Measurements from ENCODE around the gene OPCML.

The OPCML gene

GRCh38 chr11:133408402-133408801, 123.9 kb downstream of the OPCML start:
- DNase-seq, result no peak

DNA sequence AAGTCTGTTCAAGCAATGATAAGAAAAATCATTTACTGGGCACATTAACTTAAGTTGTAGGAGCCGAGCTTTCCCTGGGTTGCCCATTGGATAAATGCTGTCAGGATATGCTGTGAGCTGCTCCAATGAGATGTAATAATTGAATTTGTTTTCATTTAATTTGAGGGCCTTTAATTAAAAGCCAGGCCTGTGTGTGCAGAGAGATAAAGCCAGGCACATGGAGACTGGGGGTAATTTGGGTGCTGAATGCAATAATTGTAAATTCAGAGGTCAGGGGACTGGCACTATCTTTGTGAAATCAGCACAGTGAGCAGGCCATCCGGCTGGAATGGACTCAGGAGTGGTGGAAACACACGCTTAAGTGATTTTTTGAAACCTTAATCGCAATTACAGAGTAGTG, 125.8 kb downstream of the OPCML start:
- DNase-seq, result no peak

DNA sequence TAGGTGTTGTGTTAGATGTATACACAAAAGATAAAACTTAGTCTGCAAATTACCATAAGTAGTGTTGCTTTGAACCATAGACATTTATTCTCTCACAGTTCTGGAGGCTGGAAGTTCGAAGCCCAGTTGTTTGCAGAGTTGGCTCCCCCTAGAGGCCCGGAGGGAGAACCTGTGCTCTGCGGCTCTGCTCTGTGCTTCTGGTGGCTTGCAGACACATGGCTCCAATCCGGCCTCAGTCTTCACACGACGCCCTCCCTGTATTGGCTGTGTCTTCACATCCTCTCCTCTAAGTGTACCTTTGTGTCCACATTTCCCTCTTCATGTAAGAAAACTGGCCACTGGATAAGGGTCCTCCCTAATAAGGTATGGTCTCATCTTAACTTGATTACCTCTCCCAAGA, 128.4 kb downstream of the OPCML start:
- DNase-seq, result peak in 1 of 2 donors; percentile 1

DNA sequence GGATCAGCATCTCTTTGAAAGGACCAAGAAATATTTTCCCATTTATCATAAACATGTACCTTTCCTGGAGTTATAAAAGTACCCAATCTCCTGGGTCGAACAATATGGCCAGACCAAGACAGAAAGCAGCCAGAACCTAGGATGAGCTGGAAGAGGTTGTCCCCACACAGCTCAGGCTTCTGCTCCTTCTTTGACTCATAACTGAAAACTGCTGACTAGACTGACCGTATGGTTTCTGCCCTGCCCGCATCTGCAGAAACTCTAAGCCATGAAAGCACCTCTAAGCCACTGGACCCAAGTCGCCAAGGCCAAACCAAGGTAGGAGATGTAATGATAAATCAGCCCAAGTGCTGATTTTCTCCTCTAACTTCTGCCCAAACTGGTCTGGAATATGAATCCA, 129.8 kb downstream of the OPCML start:
- no peak for DNase-seq

DNA sequence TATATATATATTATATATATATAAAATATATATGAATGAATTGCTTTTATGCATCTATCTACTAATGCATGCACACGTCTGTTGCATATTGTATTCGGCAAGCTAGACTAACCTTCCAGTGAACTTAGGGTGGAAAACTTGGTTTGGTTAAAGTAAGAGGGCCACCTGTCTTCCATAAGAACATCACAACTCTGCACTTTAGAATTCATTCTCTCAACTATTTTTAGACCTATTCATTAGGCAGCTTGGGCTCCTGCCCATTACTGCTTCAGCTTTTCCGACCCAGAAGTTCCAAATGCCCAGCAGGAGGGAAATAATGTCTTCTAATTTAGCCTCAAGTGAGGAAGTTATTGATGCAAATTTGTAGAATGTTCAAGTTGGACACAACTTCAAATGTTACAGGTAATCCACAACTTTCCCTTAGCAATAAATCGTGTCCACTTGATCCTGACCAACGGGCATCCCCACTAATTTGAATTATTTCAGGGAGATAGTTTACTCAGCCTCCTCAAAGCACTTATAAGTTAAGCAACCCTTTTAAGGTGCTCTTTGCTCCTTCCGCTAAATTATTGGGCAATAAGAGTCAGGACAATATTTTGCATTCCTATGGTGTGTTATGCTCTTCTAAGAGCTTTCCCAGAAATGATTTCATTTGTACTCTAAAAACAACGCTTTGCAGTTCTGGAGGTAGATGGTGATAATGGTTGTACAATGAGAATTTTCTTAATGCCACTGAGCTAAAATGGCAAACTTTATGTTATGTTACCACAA, 132.3 kb downstream of the OPCML start:
- no peak for DNase-seq

DNA sequence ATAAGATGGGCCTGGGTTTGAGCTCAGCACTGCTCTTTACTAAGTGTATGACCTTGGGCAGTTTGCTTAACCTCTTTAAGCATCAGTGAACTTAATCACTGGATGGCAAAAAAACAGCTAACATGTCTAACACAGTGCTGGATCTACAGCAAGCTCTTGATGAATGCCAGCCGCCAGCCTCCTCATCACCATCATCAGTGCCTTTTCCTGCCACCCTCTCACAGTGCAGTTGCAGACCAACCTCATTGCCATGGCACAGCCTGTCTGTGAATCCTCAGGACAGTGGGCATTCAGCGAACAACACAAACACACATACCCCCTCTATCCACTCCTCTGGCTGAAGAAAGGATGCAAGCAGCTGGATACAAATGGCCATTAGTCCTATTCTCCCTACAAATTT, 133.0 kb downstream of the OPCML start:
- no peak for DNase-seq

DNA sequence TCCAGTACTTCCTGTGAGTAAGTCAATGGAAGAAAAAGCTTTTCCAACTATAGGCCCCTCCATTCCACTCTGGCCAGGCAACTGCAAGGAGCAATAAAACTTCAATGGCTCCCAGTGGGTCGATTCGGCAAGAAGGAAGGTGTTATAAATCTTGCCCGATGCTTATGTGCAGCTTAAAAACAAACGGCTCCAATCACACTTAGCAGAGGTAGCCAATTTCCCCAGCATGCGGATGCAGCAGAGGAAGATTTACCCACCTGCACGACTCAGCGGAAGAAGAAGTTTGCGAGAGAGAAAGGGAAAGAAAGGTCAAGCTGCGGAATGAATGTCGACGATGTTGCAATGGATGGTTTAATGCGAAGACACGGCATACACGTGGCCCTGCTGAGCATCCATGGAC, 141.5 kb downstream of the OPCML start:
- DNase-seq, result no peak

DNA sequence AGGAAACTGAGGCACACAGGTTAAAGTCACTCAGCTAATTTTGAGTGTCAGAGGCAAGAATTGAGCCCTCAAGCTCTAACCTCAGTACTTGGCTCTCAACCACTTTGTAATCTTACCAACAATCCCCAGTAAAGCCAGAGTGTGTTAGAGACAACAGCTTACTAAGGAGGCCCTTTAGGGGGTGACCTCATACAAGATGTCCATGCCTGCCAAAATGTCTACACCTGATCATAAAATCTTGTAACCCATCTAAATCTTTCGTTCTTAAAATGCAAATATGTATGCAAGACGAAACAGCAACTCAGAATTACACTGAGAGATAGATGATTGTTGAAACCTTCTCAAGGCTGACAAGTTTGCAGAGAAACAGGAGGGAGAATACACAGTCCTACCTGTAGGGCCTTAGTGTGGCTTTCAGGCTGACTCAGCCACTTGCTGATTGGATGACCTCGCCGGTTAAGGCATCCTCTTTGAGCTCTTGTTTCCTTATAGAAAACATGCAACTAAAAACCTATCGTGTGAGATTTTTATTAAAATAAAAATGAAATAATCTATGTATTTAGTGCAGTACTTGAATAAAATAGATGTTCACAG, 143.2 kb downstream of the OPCML start:
- no peak for DNase-seq

DNA sequence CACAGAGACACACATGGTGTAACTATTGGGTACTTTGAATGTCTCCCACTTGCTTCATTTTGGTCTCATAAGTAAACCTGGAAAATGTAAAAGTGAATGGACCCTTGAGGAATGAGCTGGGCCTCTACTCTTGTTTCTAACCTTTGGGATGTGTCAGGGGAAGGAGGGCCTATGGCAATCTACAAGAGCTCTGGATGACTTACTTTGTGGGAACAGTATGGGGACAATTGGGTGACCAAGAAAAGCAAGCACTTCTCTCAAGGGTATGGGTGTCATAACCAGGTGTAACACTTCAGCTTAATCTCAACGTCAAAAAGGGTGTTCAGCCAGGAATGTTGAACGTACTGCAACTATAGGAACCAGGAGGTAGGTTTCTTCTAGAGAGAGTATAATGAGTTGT, 144.0 kb downstream of the OPCML start:
- DNase-seq, result no peak

GRCh38 chr11:133386852-133387251, 145.4 kb downstream of the OPCML start:
- DNase-seq, result no peak

DNA sequence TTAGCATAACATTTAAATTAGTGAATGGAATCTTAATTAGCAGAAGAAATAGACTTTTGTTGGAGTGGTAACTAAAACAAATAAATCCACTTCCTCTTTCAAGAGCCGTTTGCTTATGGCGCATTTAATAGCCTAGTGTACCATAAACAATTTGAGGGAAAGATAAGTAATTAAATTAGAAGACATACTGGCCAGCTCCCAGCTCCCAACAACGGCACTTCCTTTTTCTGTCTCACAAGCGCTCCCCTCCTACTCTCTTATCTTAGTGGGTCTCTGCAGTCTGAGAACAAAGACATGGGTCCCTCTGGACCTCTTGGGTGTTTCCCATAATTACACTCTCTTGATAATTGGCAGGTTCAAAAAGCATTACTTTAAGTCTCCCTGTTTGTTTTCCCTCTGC, 146.0 kb downstream of the OPCML start:
- DNase-seq, result no peak

- no peak for DNase-seq
Measured at GRCh38 chr11:133385781-133386180, 146.5 kb downstream of the OPCML start.

GRCh38 chr11:133384731-133385130, 147.6 kb downstream of the OPCML start:
- DNase-seq, result no peak

- no peak for DNase-seq
Measured at GRCh38 chr11:133383689-133384088, 148.6 kb downstream of the OPCML start.

GRCh38 chr11:133383201-133383600, 149.1 kb downstream of the OPCML start:
- no peak for DNase-seq

GRCh38 chr11:133382131-133382812, 150.0 kb downstream of the OPCML start:
- DNase-seq, result no peak

GRCh38 chr11:133381761-133382130, 150.6 kb downstream of the OPCML start:
- DNase-seq, result no peak

- no peak for DNase-seq
Measured at GRCh38 chr11:133366147-133366546, 166.2 kb downstream of the OPCML start.

DNA sequence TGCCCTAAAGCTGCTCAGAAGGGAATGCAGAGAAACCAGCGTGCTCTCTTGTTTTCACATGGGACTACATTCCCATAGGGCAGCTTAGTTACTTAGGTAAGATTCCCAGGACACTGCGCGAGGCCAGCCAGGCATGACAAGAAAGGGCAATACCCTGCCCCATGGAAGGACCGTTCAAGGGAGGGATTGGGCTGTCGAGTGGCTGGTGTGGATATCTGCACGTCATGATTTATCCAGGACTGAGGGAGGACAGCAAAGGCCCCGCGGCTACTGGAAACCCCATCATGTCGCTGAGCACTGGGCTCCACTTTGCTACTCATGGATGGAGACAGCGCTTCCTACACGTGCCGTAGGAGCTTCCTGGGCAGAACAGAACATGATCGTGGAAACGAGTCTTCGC, 169.4 kb downstream of the OPCML start:
- no peak for DNase-seq

DNA sequence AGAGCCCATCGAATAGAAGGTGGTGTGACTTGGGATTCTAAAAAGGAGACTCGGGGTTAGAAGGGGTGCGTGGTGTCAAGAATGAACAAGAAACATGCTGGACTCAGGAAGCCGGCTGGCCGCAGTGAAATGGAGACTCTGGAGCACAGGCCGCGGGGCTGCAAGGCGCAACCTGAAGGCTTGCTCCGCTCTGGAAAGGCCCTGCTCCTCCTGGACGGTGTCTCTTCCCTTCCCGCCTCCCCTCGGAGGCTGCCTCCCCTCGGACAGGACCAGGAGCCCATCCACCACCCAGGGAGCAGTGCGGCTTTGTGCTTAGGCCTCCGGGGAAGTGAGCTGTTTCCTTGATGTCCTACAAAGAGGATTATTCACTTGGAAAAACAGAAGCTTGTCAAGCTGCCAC, 170.1 kb downstream of the OPCML start:
- no peak for DNase-seq

GRCh38 chr11:133361689-133361994, 170.7 kb downstream of the OPCML start:
- no peak for DNase-seq

GRCh38 chr11:133360860-133361688, 171.2 kb downstream of the OPCML start:
- DNase-seq, result no peak

DNA sequence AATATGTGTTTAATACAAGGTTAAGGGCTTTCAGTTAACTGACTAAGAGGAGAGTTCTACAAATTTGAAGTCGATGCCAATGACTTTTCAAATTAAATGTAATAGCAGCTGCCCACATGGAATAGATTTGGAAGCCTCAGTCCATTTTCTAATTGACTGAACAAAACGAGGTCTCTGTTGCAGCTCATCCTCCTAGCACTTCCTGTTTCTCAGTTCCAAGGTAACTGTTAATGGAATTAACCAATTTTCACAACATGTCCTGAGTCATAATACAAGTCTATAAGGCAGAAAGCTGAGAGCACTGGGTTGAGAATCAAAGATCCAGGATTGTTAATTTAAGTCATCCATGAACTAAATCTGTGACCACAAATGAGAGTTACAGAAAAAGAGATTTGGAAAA, 177.2 kb downstream of the OPCML start:
- DNase-seq, result no peak

DNA sequence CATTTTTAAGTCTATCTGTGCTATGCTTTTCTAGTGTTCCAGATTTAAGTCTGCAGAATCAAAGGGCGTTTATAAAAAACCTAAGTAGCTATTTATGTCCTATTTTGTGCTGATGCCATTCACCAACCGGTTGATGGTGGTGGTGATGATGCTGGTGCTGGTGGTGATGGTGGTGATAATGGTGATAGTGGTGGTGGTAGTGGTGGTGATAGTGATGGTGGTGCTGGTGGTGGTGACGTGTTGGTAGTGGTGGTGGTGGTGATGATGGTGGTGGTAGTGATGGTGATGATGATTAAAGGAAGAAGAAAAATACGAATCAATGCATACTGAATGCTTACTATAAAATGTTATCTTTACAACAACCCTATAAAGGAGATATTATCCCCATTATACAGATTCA, 178.2 kb downstream of the OPCML start:
- no peak for DNase-seq
